Epithelial cell of proximal tubule (primary cell): ENCODE results near the gene TBC1D8. TPM values are rescaled to one million over a fixed set of nuclear protein-coding genes. Genes with fewer than 3 reads are reported as not detected.

Experiments used
- DNase-seq: peaks from one replicate; pipeline ENCODE4 v3.0.0-alpha.2; 2011; ENCODE audit warnings: low read depth
- H3K4me3 ChIP-seq: 2 replicates; pipeline ENCODE4 v1.5.1; 2011; ENCODE audit warnings: low read depth, mild to moderate bottlenecking, low read length
- total RNA-seq: library from RNA; depleted of rRNA; stranded (reverse); fragments of >200 nt; gene quantifications from 2 replicates; pipeline ENCODE4 v1.2.3, GENCODE V29; 2015
- TF ChIP-seq, protein P1 (sequence below): conservative IDR thresholded peaks from 2 replicates; pipeline ENCODE4 v1.5.1; 2012; ENCODE audit warnings: low read depth, mild to moderate bottlenecking, low read length

Gene TBC1D8
- total RNA-seq, 1 donor from 2014 or later, result 20.5 TPM

DNA sequence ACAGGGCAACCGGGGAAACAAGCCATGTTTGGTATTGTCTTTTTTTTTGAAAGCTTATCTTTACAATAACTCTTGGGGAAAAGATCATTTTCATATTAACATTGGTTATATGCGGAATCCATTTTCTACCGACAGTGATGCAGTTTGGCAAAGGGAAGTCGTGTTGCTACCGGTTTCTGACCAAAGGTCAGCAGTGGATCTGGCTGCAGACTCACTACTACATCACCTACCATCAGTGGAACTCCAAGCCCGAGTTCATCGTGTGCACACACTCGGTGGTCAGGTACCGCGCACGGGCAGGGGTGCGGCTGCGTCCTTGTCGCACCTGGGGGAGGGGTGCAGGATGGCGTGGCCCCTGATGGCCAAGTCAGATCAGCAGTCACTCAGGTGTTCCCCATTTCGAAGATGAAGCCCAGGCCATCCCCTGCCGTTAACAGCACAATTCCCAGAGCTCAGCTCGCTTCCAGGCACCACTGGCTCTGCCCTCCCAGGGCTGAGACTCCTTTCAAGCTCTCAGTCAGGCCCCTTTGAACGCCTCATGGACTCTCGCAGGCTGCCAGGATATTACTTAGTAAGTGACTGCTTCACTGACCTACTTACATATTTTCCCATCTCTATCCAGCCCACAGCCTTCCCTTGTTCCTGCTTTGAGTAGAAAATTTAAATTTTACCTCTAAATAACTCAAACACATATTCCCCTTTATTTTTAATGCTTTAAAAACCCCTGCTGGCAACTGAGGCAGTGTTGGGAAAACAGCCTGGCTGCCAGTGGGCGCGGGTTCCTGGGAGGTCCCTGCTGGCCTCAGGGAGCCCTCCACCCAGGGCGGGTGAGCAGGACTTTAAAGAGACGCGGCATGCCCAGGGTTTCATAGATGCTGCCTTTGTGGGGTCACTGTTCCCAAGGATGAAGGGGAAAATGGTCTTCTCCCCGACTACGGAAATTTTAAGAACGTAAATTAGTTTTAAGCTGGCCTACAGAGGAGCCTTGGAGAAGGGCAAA, 182.7 kb downstream of the TBC1D8 start:
- no peak for DNase-seq
- no peak overlapping the region for H3K4me3 ChIP-seq
- TF ChIP-seq, protein P1, sequence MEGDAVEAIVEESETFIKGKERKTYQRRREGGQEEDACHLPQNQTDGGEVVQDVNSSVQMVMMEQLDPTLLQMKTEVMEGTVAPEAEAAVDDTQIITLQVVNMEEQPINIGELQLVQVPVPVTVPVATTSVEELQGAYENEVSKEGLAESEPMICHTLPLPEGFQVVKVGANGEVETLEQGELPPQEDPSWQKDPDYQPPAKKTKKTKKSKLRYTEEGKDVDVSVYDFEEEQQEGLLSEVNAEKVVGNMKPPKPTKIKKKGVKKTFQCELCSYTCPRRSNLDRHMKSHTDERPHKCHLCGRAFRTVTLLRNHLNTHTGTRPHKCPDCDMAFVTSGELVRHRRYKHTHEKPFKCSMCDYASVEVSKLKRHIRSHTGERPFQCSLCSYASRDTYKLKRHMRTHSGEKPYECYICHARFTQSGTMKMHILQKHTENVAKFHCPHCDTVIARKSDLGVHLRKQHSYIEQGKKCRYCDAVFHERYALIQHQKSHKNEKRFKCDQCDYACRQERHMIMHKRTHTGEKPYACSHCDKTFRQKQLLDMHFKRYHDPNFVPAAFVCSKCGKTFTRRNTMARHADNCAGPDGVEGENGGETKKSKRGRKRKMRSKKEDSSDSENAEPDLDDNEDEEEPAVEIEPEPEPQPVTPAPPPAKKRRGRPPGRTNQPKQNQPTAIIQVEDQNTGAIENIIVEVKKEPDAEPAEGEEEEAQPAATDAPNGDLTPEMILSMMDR, result no peak

DNA sequence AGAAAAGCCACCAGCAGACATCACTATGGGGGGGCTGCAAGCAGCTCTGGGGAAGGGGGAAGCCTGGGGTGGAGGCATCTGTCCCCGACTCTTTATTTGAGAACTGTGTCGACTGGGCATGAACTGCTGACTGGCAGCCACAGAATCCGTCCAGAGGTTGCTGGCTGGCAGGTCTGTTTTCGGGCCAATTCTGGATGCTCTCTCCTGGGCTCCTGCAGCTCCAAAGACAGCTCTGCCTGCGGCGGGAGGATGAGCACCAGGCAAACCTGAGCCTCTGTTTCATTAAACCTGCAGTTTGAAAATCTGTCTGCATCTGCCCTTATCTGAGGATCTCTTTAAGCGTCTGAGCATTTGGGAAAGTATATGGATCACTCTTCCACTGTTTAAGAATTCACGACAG, 183.5 kb downstream of the TBC1D8 start:
- DNase-seq, result no peak
- no peak overlapping the region for H3K4me3 ChIP-seq
- TF ChIP-seq, protein P1, result no peak

DNA sequence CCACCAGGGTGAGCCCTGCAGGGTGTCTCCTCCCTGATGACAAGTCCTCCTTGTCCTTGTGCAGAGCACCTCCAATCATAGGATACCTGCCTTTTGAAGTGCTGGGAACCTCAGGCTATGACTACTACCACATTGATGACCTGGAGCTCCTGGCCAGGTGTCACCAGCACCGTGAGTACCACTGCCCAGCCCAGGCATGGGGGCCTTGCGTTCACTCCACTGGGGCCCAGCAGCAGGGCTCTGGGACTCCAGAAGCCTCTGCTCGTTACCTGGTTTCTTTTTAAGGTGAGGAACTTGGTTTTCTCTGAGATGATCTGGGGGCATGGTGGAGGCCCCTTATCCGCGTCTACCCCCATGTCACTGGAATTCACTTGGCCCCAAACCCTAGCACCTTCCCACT, 185.6 kb downstream of the TBC1D8 start:
- H3K4me3 ChIP-seq, result no peak overlapping the region
- DNase-seq, result no peak
- TF ChIP-seq, protein P1, result no peak

DNA sequence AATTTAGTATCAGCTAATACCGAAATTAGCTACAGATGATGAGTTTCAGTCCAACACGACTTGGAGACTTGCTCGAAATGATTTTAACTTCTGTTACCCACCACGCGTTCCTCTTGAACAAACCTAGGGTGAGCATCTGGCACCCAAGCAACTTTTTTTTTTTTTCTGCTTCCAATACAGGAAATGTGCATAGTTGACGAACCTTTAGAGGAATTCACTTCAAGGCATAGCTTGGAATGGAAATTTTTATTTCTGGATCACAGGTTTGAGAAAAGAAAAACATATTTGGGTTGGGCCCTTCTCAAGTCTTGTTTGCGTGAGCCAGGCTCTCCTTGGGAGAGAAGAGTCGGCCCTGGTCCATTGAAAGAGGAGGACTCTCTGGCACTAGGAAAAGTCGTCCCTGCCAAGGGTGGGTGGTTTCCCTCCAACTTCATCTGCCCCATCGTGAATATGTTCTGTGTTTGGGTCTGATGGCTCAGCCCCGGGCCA, 186.5 kb downstream of the TBC1D8 start:
- TF ChIP-seq, protein P1, result no peak
- DNase-seq, result no peak
- no peak overlapping the region for H3K4me3 ChIP-seq

DNA sequence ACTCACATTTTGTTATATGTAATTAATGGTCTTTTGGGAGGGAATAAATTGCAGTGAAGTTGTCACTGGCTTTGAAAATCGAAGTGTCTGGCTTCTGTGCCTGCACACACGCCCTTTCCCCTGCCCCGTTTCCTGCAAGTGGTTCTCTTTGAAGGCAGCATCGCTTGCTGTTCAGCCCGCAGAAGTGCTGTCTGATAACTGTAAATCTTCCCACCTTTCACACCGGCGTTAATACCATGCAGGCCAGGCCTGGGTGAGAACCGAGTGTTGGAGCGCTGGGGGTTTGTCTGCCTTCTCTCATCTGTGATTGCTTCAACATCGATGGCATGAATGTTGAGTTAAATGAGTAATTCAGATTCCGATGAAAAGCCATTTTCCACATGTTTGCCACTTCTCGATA, 187.0 kb downstream of the TBC1D8 start:
- DNase-seq, result no peak
- H3K4me3 ChIP-seq, result no peak overlapping the region
- TF ChIP-seq, protein P1, result no peak

DNA sequence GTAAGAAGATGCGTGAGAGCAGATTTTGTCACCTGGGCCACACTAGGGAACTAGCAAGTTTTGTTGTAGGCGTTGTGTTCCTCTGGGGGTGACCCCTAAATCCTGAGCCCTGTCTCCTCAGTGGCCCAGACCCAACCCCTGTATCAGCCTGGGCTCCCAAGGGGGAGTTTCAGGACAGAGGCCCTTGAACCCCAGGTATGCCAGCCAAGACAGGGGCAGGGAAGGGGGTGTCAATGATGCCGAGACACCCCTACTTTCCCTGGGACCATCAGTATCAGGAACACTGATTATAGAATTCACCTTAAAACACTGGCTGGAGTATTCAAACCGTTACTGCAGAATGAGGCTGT, 188.2 kb downstream of the TBC1D8 start:
- no peak for DNase-seq
- TF ChIP-seq, protein P1, result no peak
- no peak overlapping the region for H3K4me3 ChIP-seq
